Measurements from ENCODE around the gene GATA5.

GATA5 gene

DNA sequence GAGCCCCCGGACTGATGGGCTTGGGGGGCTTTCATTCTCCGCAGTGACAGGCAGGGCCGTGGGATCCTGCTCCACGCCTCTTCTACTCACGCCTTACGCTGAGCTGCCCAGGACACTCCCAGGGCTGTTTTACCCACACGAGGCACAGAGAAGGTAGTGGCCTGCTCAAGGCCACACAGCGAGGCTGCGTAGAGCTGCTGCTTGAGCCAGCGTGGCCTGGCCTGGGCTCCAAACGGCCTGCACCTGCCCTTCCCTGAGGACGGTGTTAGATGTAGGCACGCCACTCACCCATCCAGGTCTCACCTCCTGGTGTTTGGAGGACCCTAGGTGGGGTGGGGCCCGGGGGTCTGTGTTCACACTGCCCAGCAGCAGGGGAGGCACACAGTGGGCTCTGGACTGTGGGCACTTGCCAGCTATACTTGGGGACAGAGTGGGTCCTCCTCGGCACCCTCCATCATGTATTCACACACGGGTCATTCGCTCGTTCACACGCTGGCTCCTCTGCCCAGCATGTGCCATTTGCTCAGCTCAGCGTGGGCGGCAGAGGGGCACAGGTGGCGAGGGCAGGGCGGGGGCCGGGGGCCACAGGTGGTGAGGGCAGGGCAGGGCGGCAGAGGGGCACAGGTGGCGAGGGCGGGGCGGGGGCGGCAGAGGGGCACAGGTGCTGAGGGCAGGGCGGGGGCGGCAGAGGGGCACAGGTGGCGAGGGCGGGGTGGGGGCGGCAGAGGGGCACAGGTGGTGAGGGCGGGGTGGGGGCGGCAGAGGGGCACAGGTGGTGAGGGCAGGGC lies 30.0 kb downstream of the GATA5 start:
- no peak overlapping the region for H3K4me3 ChIP-seq (ENCODE audit: control insufficient read depth, low read depth, low read length)
- TF ChIP-seq, protein P1, sequence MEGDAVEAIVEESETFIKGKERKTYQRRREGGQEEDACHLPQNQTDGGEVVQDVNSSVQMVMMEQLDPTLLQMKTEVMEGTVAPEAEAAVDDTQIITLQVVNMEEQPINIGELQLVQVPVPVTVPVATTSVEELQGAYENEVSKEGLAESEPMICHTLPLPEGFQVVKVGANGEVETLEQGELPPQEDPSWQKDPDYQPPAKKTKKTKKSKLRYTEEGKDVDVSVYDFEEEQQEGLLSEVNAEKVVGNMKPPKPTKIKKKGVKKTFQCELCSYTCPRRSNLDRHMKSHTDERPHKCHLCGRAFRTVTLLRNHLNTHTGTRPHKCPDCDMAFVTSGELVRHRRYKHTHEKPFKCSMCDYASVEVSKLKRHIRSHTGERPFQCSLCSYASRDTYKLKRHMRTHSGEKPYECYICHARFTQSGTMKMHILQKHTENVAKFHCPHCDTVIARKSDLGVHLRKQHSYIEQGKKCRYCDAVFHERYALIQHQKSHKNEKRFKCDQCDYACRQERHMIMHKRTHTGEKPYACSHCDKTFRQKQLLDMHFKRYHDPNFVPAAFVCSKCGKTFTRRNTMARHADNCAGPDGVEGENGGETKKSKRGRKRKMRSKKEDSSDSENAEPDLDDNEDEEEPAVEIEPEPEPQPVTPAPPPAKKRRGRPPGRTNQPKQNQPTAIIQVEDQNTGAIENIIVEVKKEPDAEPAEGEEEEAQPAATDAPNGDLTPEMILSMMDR (conservative IDR thresholded peaks at IDR 0.05; ENCODE audit: control insufficient read depth, insufficient read depth, low read depth, low read length): no peak
- no peak for DNase-seq (ENCODE audit: low read depth)

DNA sequence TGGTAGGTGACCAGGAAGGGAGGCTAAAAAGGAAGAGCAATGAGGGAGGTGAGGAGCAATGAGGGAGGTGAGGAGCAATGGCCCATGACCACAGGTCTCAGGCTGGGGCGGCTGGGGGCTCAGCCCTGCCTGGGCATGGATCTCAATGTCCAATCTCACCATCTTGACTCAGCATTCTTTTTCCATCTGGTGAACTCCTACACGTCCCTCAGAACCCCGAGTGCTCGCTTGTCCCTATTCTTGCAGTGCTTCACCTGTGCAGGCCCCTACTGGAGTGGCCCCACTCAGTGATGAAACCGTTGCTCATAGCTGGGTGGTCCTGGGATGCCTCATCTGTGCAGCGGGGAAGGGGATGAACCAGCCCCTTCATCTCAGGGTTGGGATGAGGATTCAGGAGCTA lies 31.5 kb downstream of the GATA5 start:
- no peak for DNase-seq (ENCODE audit: low read depth)
- H3K4me3 ChIP-seq (ENCODE audit: control insufficient read depth, low read depth, low read length): no peak overlapping the region
- TF ChIP-seq, protein P1 (conservative IDR thresholded peaks at IDR 0.05; ENCODE audit: control insufficient read depth, insufficient read depth, low read depth, low read length): no peak

- TF ChIP-seq, protein P1 (conservative IDR thresholded peaks at IDR 0.05; ENCODE audit: control insufficient read depth, insufficient read depth, low read depth, low read length): no peak
- no peak for DNase-seq (ENCODE audit: low read depth)
Observed at GRCh38 chr20:62441987-62442539, 33.7 kb downstream of the GATA5 start.

DNA sequence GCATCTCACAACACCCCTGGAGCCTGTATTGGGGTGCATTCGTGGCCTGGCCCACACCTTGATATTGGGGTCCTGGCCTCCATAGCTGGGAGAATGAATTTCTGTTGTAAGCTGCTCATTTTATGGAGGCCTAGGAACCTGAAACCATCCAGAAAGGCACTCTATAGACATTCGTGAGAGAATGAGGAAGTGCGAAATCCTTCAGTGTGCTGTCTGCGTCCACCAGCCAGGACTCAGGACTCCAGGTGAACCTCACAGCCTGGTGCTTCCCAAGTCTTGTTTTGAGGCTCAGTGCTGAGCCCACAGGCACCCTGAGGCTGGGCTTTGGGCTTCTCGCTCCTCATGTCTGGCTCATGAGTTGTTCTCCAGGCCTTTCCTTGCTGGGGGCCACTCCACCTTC lies 36.6 kb downstream of the GATA5 start:
- TF ChIP-seq, protein P1 (conservative IDR thresholded peaks at IDR 0.05; ENCODE audit: control insufficient read depth, insufficient read depth, low read depth, low read length): no peak
- no peak overlapping the region for H3K4me3 ChIP-seq (ENCODE audit: control insufficient read depth, low read depth, low read length)
- DNase-seq (ENCODE audit: low read depth): no peak

More at GRCh38 chr20:62441987-62442539, 33.7 kb downstream of the GATA5 start:
- H3K4me3 ChIP-seq (ENCODE audit: control insufficient read depth, low read depth, low read length): no peak overlapping the region

- no peak for DNase-seq (ENCODE audit: low read depth)
- no peak overlapping the region for H3K4me3 ChIP-seq (ENCODE audit: control insufficient read depth, low read depth, low read length)
- TF ChIP-seq, protein P1 (conservative IDR thresholded peaks at IDR 0.05; ENCODE audit: control insufficient read depth, insufficient read depth, low read depth, low read length): no peak
Observed at GRCh38 chr20:62437927-62438326, 37.9 kb downstream of the GATA5 start.

- no peak for DNase-seq (ENCODE audit: low read depth)
- H3K4me3 ChIP-seq (ENCODE audit: control insufficient read depth, low read depth, low read length): no peak overlapping the region
Observed at GRCh38 chr20:62437496-62437895, 38.3 kb downstream of the GATA5 start.

More at GRCh38 chr20:62437496-62437895, 38.3 kb downstream of the GATA5 start:
- TF ChIP-seq, protein P1 (conservative IDR thresholded peaks at IDR 0.05; ENCODE audit: control insufficient read depth, insufficient read depth, low read depth, low read length): no peak
